Keratinocyte (primary cell): ENCODE measurements around the gene RDH5.

Experiments used
- CTCF ChIP-seq, 3 experiments: IDR thresholded peaks in 1 of 3; conservative IDR thresholded peaks in 1 of 3; optimal IDR thresholded peaks in 1 of 3; 2 replicates in 2 of 3; 3 replicates in 1 of 3; pipeline versions ENCODE3 to v1.5.1; 2011; ENCODE audit warnings: low read length in 3 of 3, mild to moderate bottlenecking in 3 of 3, moderate library complexity in 2 of 3, control low read depth in 1 of 3, inconsistent platforms in 1 of 3; ENCODE audit not compliant: insufficient read depth in 2 of 3; ENCODE audit errors: extremely low read depth in 1 of 3
- EZH2 ChIP-seq: IDR thresholded peaks from one replicate; pipeline ENCODE4 v1.6.1; 2012; ENCODE audit warnings: inconsistent platforms, mild to moderate bottlenecking, low read length, moderate library complexity

- no peak for TF ChIP-seq EZH2
- no peak for TF ChIP-seq CTCF (optimal IDR thresholded peaks at IDR 0.05 in 1 of 3, IDR thresholded peaks at IDR 0.05 in 1 of 3, conservative IDR thresholded peaks at IDR 0.05 in 1 of 3; ENCODE audit: extremely low read depth in 1 of 3, insufficient read depth in 2 of 3, low read length in 3 of 3)
Measured at GRCh38 chr12:55682087-55682796, 38.0 kb upstream of the RDH5 start.
